ENCODE results near the gene LRP6. TPM values are rescaled to one million over a fixed set of nuclear protein-coding genes. Genes with fewer than 3 reads are reported as not detected.

Gene LRP6
- total and polyA plus RNA-seq, 9 donors: 11.9 to 46.5 (median 40.8) TPM

DNA sequence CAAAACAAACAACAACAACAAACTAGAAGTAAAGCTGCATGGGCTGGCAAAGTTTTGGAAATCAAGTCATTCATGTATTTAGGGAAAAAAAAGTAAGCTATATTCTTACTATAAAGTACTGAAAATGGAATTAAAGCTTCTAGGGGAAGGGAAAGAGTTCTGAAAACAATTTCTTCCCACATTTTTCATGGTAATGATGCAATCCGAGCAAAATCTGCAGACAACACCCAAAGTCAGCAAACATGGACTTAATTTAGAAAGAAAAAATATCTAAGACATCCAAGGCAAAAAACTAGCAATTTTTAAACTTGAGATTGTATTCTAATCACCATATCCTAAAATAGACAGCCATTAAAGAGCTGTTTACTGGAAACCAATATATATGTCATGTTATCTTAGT lies 86.3 kb downstream of the LRP6 start:
- WGBS, 3 donors: 24 to 79% (median 65%) methylated on average over 1 of the region's 1 CpG
- Histone ChIP-seq H3K27me3 (no peaks in the 10 kb centered on the region), H3K9me3 (no peaks in the 10 kb centered on the region), H3K36me3 (no peaks in the 10 kb centered on the region), H3K27ac (no peak overlapping the region), H3K4me3 (no peak overlapping the region), H3K4me1 (ENCODE audit: insufficient read depth) (peaks cover 2% of the 10 kb centered on the region)
- DNase-seq: no peak
- TF ChIP-seq POLR2A (IDR thresholded peaks at IDR 0.05) (no peak), EP300 (IDR thresholded peaks at IDR 0.05) (no peak)
- TF ChIP-seq, protein P1, sequence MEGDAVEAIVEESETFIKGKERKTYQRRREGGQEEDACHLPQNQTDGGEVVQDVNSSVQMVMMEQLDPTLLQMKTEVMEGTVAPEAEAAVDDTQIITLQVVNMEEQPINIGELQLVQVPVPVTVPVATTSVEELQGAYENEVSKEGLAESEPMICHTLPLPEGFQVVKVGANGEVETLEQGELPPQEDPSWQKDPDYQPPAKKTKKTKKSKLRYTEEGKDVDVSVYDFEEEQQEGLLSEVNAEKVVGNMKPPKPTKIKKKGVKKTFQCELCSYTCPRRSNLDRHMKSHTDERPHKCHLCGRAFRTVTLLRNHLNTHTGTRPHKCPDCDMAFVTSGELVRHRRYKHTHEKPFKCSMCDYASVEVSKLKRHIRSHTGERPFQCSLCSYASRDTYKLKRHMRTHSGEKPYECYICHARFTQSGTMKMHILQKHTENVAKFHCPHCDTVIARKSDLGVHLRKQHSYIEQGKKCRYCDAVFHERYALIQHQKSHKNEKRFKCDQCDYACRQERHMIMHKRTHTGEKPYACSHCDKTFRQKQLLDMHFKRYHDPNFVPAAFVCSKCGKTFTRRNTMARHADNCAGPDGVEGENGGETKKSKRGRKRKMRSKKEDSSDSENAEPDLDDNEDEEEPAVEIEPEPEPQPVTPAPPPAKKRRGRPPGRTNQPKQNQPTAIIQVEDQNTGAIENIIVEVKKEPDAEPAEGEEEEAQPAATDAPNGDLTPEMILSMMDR (IDR thresholded peaks at IDR 0.05): no peak
- intact Hi-C loops (cut with DNase I): no loop called here

DNA sequence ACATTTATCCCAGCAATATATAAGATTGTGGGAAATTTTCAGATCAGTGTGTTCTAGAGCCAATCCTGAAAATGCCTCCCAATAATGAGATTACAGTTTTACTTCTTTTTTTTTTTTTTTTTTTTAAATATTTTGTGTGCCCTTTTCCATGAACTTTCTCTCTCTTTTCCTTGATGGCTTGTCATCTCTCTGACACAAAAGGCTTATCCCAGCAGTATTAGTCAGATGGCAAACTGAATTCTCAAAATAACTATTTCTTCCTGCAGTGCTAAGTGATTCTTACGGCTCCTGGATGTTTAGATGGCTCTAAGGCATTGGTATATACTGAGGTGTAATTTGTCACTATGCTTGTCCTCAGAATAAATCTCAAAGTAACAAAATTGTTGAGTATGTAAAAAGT lies 86.7 kb downstream of the LRP6 start:
- intact Hi-C loops (cut with DNase I): no loop called here
- Histone ChIP-seq H3K4me3 (no peak overlapping the region), H3K9me3 (no peaks in the 10 kb centered on the region), H3K4me1 (ENCODE audit: insufficient read depth) (peaks cover 3% of the 10 kb centered on the region), H3K36me3 (no peaks in the 10 kb centered on the region), H3K27ac (no peak overlapping the region), H3K27me3 (no peaks in the 10 kb centered on the region)
- 2 to 51% (median 3%) methylated on average over 1 of the region's 1 CpG for WGBS, 3 donors
- TF ChIP-seq, protein P1 (IDR thresholded peaks at IDR 0.05): no peak
- TF ChIP-seq EP300 (IDR thresholded peaks at IDR 0.05) (no peak), POLR2A (IDR thresholded peaks at IDR 0.05) (no peak)
- no peak for DNase-seq

GRCh38 chr12:12178559-12178958 lies 88.3 kb downstream of the LRP6 start:
- WGBS, 3 donors: 15 to 24% (median 23%) methylated on average over 2 of the region's 2 CpGs
- intact Hi-C loops (cut with DNase I): no loop called here
- no peak for TF ChIP-seq POLR2A (IDR thresholded peaks at IDR 0.05)
- TF ChIP-seq, protein P1 (IDR thresholded peaks at IDR 0.05): no peak
- TF ChIP-seq EP300 (IDR thresholded peaks at IDR 0.05): no peak
- no peak overlapping the region for H3K4me3 ChIP-seq
- H3K9me3 ChIP-seq: no peaks in the 10 kb centered on the region
- no peaks in the 10 kb centered on the region for H3K36me3 ChIP-seq
- H3K27ac ChIP-seq: peak overlapping the region in 1 of 2 donors; percentile 34
- peaks cover 3% of the 10 kb centered on the region for H3K4me1 ChIP-seq (ENCODE audit: insufficient read depth)
- DNase-seq: no peak
- no peaks in the 10 kb centered on the region for H3K27me3 ChIP-seq

DNA sequence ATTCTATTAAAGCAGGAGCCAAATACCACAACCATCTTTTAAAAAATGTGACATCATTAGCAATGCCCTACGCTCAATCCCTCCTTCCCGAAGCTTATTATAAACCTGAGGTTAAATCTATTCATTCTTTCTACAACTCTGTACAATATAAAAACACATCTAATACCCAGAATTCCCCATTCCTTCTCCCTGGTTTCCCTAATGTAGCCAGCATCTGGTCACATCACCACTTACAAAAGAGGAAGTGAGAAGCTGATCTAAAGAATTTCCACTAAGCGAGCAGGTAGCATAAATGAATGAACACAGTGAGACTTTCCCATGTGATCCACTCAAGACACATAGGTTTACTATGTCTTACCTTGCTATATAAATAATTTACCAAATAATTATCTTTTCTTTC lies 90.4 kb downstream of the LRP6 start:
- no peaks in the 10 kb centered on the region for H3K9me3 ChIP-seq
- H3K36me3 ChIP-seq: no peaks in the 10 kb centered on the region
- intact Hi-C loops (cut with DNase I): no loop called here
- 97 to 98% (median 97%) methylated on average over 3 of the region's 3 CpGs for WGBS, 3 donors
- DNase-seq: no peak
- H3K4me3 ChIP-seq: no peak overlapping the region
- TF ChIP-seq, protein P1 (IDR thresholded peaks at IDR 0.05): no peak
- TF ChIP-seq POLR2A (IDR thresholded peaks at IDR 0.05) (no peak), EP300 (IDR thresholded peaks at IDR 0.05) (no peak)
- no peaks in the 10 kb centered on the region for H3K27me3 ChIP-seq
- H3K4me1 ChIP-seq (ENCODE audit: insufficient read depth): peaks cover 3% of the 10 kb centered on the region
- H3K27ac ChIP-seq: no peak overlapping the region

Measured in ovary (tissue), 9 donors.